KG1 (cell line): Measurements from ENCODE around the gene CNPY1.
"Not testable (repeated sequence)": the region's sequence is repeated elsewhere in the genome, so short reads cannot be mapped to it uniquely, and the experiment has no call there.

Experiments used
- DNase-seq: peaks from one replicate; lab custom pipeline; 2025; lab: John Stamatoyannopoulos, UW

CNPY1 gene

GRCh38 chr7:155546449-155546848, at the start of gene CNPY1:
Gene CNPY1, minus strand, starts transcription at chr7:155546559. Its CDS starts 630 bp downstream, at chr7:155545929.
- not testable (repeated sequence) for DNase-seq

GRCh38 chr7:155594961-155595366, 48.6 kb upstream of the CNPY1 start:
- no peak for DNase-seq

- DNase-seq: no peak
Observed at GRCh38 chr7:155594163-155594732, 47.9 kb upstream of the CNPY1 start.

DNA sequence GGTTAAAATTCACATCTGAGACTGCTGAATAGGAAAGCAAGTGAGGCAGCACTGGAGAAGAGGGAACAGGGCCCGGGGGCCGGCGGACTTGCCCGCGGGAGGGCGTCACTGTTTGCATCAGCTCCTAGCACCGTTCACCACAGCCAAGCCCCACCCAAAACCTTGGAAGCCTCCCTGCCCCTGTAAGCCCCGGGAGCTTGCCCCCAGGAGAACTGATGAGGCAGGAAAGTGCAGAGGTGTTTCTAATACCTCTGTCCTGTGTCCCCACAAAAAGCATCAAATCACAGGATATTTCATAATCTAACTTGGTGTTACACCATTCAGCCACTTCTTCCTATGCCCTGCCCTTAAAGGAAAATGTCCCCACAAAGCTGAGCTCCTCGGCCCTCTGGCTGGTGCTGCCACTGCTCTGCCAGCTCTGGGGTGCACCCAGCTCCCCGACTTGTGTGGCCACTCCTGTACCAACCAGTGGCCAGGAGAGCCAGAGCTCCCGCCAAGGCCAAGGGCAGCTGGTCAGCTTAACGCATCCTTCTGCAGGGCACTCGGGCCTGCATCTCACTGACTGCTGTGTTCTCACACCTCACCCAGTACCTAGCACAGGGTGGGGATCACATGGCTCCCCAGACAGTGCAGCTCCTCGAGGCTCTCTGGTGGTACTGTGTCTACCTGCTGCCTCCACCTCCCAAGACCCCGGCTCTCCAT, 47.3 kb upstream of the CNPY1 start:
- no peak for DNase-seq

DNA sequence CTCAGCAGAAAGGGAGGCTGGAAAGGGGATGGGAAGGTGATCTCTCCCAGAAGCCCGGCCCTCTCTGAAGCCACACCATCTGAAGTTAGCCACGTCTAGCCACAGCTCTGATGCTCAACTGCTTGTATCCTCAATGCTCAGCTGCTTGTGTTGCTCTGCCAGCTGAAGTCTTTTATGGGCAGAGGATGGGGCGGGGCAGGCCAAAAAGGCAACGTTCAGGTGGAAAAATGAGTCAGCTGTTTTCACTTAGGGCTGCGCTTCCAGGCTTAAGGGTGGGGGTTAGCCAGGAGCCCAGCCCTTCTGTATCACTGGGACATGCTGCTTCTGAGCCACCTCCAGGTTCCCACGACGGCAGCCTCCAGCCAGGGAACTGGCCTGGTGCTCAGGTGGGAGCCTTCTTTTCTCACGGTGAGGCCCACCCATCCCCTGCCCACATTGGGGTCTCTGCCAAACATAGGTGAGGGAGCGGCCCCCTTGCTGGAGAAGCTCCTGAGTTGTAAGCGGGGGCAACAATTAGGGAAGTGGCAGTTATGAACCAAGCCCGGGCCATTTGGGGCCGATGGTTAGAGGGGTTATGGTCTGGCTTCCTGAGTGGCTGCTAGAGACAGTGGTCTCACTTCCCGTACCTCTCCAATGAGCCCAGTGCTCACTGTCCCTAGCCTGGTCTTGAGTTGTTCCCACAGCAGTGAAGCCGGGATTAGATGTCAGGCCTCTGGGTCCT, 44.9 kb upstream of the CNPY1 start:
- DNase-seq: no peak

DNA sequence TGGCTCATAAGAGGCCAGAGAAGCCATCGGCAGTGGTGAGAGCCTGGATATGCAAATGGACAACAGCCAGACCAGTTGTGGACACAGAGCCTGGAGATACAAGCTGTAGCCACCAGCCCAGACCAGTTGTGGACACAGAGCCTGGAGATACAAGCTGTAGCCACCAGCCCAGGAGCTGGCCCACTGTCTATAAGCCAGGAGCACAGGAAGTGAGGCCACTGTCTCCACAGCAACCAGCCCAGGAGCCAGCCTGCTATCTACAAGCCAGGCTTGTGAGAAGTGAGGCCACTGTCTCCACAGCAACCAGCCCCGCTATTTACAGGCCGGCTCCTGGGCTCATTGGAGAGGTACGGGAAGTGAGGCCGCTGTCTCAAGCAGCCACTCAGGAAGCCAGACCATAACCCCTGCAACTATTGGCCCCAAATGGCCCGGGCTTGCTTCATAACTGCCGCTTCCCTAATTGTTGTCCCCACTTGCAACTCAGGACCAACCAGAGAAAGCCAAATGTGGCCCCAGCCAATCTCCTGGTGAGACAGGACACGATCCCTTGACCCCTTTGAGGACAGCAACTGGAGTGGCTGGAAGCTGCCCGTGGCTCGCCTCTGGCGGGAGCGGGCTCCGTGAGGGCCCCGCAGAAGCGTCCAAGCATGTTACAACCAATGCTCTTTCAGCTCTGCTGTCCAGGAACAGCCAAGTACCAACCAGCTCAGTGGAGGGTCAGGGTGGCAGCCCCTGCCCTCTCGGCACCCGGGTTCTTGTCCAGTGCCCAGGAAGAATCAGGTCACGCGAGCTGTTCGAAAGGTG, 44.1 kb upstream of the CNPY1 start:
- DNase-seq: peak; percentile 46

DNA sequence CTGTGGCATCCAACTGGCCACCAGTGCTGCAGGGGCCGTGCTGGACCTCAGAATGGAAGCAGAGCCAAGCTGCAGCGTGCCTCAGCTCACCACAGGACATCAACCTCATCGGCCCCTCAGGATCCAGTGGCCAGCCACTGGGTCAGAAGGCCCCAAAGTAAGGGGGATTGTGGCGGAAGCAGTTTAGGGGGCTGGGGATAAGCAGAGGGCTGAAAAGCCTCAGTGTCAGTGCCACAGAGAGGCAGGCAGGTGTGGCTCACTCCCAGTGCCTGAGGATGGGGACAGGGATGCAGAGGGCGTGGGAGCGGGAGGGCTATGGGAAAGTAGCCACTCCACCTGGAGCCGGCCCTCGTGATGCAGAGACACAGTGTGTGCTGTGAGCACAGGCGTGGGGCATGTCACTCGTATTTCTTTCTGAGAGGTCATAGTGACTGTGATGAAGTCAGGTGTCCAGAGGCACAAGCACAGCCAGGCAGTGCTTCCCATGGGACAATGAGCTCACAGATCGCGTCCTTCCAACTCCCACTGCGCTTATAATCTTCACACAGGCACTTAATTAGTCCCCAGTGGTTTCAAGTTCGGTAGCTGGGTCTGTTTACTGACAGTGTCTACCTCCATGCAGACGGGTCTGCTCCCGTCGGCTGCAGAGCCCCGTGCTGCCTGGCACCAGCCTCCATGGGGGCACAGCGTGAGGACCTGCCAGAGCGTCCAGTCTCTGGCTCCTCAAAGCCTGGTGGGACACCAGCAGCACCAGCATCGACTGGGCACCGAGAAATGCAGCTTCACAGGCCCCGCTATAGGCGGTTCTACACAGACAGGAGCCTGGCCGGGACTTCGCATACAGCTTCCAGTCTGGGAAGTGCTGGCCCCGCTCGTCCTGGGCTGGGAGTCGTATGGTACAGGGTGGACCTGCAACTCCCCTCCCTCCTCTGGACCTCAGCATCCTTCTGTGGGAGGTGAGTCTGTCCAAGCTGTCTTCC, 42.9 kb upstream of the CNPY1 start:
- DNase-seq: no peak

DNA sequence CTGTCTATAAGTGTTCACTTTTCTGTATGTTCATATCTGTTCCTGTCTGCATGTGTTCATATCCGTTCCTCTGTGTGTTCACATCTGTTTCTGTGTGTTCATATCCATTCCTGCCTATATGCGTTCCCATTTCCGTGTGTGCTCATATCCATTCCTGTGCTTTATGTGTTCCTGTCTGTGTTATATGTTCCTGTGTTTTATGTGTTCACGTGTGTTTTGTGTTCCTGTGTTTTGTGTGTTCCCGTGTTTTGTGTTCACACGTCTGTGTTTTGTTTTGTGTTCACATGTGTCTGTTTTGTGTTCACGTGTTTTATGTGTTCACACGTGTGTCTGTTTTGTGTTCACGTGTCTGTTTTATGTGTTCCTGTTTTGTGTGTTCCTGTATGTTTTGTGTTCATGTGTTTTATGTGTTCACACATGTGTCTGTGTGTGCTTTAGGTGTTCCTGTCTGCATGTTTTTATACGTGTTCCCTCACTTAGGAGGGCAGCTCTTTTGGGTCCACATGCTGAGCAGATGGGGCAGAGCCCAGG, 42.2 kb upstream of the CNPY1 start:
- DNase-seq: no peak

DNA sequence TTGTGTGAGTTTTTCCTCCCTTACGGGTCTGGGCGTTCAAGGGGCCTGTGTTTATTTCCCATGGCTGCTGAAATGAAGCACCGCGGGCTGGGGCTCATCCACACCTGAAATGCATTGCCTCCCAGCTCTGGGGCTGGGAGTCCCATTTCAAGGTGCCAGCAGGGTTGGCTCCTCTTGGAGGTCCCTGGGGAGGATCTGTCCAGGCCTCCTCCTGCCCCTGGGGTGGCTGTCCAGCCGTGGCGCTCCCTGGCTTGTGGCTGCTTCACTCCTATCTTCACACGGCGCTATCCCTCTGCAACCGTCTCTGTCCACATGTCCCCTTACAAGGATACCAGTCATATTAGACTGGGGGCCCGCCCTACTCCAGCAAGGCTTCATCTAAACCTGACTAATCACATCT, 41.1 kb upstream of the CNPY1 start:
- no peak for DNase-seq

GRCh38 chr7:155586843-155587440, 40.6 kb upstream of the CNPY1 start:
- no peak for DNase-seq

DNA sequence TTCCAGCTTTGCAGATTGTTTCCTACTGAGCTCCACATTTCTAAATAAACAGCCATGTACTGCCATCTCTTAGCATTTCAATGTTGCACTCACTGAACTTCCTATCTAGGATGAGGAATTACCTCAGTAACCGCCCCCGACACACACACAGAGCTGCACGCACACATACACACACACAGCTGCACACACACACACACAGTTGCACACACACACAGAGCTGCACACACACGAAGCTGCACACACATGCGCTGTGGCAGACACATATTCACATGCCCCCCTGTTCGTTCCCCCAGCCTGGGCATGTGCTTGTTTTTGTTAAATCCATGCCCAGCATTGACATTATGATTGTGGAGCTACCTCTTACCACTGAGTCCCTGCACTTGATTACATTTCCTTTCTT, 39.6 kb upstream of the CNPY1 start:
- DNase-seq: no peak

DNA sequence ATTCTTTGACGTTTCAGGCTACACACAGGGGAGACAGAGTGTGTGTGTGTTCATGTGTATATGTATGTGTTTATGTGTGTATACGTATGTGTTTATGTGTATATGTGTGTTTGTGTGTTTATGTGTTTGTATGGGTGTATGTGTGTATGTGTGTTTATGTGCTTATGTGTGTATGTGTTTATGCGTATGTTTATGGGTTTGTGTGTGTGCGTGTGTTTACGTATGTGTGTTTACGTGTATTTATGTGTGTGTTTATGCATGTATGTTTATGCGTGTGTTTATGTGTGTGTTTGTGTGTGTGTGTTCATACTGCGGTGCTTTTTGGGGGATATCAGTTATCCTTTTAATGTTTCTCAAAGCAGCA, 39.2 kb upstream of the CNPY1 start:
- no peak for DNase-seq

DNA sequence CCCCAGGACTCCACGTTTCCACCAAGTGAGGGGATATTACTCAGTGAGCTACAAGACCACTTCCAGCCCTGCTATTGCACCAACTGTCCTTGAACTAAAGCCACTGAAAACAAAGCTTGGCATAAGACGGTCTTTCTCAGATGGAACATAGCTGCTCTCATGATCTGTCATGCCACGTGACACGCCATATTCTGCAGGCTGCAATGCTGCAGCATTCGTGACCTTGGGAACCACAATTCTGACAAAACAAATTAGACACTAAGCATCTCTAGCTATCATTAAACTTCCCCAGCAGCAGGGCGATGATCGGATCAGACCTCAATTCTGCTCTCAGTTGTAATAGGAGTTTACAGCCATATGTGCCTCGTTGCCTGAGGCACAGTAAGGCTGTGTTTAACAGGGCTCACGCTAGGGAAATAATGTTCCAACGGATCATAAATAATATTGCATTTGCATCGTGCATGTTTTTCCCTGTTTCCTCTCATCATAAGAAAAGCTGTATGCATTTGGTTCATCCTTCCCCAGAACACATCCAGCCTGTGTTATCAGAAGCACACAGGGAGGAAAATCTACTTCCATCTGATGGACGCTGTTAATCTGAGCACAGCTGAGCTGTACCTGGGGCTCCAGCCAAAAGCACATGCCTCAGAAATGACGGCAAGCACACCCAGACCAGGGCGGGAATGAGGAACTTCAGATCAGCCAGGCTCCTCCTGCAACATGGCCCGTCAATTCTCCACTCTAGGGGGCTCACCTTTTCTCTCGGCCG, 38.6 kb upstream of the CNPY1 start:
- peak; percentile 15 for DNase-seq

- DNase-seq: no peak
Observed at GRCh38 chr7:155584261-155584660, 37.9 kb upstream of the CNPY1 start.

GRCh38 chr7:155583636-155584035, 37.3 kb upstream of the CNPY1 start:
- DNase-seq: no peak

DNA sequence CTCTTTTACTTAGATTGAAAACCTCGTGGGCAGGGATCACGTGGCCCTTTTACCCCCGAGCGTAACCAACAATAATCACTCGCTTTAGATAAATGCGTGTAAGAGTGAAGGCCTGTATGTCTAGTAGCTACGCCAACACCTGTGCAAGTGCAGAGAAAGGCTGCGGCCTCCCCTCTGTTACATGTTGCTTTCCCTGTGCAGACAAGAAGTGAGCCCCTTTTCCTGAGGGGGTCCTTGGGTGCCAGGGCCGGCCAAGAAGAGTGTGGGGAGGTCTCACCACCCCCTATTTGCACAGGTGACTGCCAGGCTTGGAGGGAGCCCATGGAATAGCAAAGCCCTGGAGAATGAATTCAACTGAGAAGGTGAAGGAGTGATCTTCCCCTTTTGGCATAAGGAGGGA, 35.6 kb upstream of the CNPY1 start:
- DNase-seq: no peak

- DNase-seq: no peak
Observed at GRCh38 chr7:155581107-155581830, 34.9 kb upstream of the CNPY1 start.

DNA sequence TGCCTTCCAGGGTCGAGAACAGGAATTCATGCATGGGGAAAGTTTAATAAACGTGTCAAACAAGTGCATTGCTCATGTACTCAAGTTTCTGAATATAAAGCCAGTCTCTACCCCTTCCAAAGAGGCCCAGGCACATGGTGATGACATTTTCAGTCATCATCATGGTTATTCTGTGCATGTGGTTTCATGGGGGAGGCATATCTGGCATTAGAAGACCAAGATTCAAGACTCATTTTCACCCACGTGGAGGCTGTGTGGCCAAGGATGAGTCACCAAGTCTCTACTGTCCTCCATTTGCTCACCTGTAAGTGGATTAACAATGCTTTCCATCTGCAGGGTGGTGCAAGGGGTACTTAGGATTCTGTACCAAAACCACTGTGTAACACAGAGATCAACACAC, 34.0 kb upstream of the CNPY1 start:
- DNase-seq: no peak

- no peak for DNase-seq
Observed at GRCh38 chr7:155579565-155579964, 33.2 kb upstream of the CNPY1 start.
